ENCODE results near the gene SEBOX.

DNA sequence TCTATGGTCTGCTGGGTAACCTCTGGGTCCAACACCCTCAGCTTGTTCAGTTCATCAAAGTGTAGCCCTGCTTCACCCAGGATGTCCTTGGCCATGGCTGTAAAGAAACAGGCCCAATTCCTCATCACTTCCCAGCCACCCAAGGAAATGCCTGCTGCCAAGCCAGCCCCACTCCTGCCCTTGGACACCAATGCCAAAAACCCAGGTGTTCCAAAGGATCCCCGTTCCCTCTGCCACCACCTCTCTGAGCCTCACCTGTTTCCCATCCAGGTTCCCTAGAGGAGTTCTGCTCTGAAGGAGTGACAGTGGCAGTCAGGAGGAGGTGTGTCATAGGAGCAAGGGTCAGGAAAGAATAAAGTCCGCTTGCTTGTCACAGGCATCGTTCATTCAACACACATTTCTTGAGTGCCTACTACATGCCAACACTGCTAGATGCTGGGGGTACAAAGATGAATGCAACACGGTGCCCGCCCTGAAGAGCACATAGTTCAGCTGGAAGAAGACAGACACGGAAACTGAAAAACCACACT lies 33.0 kb downstream of the SEBOX start:
- TF ChIP-seq CTCF (IDR thresholded peaks at IDR 0.05 in 4 of 5, conservative IDR thresholded peaks at IDR 0.05 in 1 of 5) (no peak), POLR2A (IDR thresholded peaks at IDR 0.05) (no peak)

Data from gastrocnemius medialis (tissue), 4 donors.